Panc1 (cell line): ENCODE data around the gene OMP.

Experiments used
- CTCF ChIP-seq: fragments of 450-650 bp; IDR thresholded peaks from 2 replicates; pipeline ENCODE4 v1.5.1; 2017; ENCODE audit warnings: mild to moderate bottlenecking
- SIN3A ChIP-seq: IDR thresholded peaks from 2 replicates; pipeline ENCODE4 v1.6.1; 2012; ENCODE audit warnings: low read depth, mild to moderate bottlenecking, low read length, moderate library complexity, borderline replicate concordance; ENCODE audit not compliant: insufficient read depth

GRCh38 chr11:77120571-77120970 lies 17.9 kb downstream of the OMP start:
- no peak for TF ChIP-seq SIN3A
- TF ChIP-seq CTCF: no peak
